Activated CD8-positive, alpha-beta T cell treated with anti-CD3 and anti-CD28 coated beads for 36 hours (primary cell): ENCODE data around the gene CLTCL1. TPM values are rescaled to one million over a fixed set of nuclear protein-coding genes. Genes with fewer than 3 reads are reported as not detected.

Source experiments
- ATAC-seq: fragments of 200-7000 bp; cut with Tn5 transposase; one replicate; pipeline ENCODE4 v1.10.0; 2021; ENCODE audit warnings: mild to moderate bottlenecking, moderate library complexity
- CTCF ChIA-PET: fragments of 350-600 bp; sonication (Branson Sonifier 250); formaldehyde crosslinking; loops from one replicate; lab custom pipeline; 2021; ENCODE audit warnings: antibody characterized with exemption; lab: Charles Lee
- POLR2A ChIA-PET: fragments of 350-600 bp; sonication (Branson Sonifier 250); formaldehyde crosslinking; loops from one replicate; lab custom pipeline; 2021; ENCODE audit warnings: antibody characterized with exemption; lab: Charles Lee
- DNase-seq: peaks from one replicate; pipeline ENCODE4 v3.0.0-alpha.2; 2020
- H3K27ac Mint-ChIP-seq: one replicate; pipeline ENCODE4 v1.8.0; 2021; ENCODE audit warnings: mild to moderate bottlenecking, mixed read lengths
- H3K27me3 Mint-ChIP-seq: one replicate; pipeline ENCODE4 v1.8.0; 2021; ENCODE audit warnings: mixed read lengths
- H3K36me3 Mint-ChIP-seq: one replicate; pipeline ENCODE4 v1.8.0; 2021; ENCODE audit warnings: low read depth, mixed read lengths
- H3K4me1 Mint-ChIP-seq: one replicate; pipeline ENCODE4 v1.8.0; 2021; ENCODE audit warnings: low read depth, mixed read lengths
- H3K4me3 Mint-ChIP-seq: one replicate; pipeline ENCODE4 v1.8.0; 2021; ENCODE audit warnings: mild to moderate bottlenecking, moderate library complexity, mixed read lengths
- H3K9me3 Mint-ChIP-seq: one replicate; pipeline ENCODE4 v1.8.0; 2021; ENCODE audit warnings: mixed read lengths
- CTCF ChIP-seq: fragments of 200-600 bp; IDR thresholded peaks from one replicate; pipeline ENCODE4 v1.8.0; 2022; ENCODE audit warnings: antibody characterized with exemption, mild to moderate bottlenecking
- intact Hi-C: fragments of 100-400 bp; cut with micrococcal nuclease; formaldehyde crosslinking; loops from one replicate; pipeline ENCODE4 v1.10.0; 2022
- total RNA-seq, 2 experiments: library from RNA; stranded (reverse); gene quantifications; one replicate each; pipeline ENCODE4 v1.2.3, GENCODE V29; 2021

The CLTCL1 gene
- total RNA-seq, 2 experiments from 2014 or later, result 0.45 to 0.65 TPM

- Mint-ChIP-seq H3K27me3 (peaks cover 28% of the 10 kb centered on the region), H3K27ac (no peak overlapping the region), H3K4me1 (peaks cover 6% of the 10 kb centered on the region), H3K4me3 (peak overlapping the region; percentile 42), H3K36me3 (peaks cover 2% of the 10 kb centered on the region), H3K9me3 (no peaks in the 10 kb centered on the region)
- ChIA-PET CTCF (no interaction called here), POLR2A (interaction anchor here (0.6 to 1.0 kb wide), 2 partner anchors 28 to 1020 kb away, joined by 4 read pairs; no protein-coding TSS in a partner anchor)
- ATAC-seq (peak; percentile 14), DNase-seq (peak; percentile 52)
- no peak for TF ChIP-seq CTCF
- intact Hi-C loops, result no loop called here
Measured at GRCh38 chr22:19149047-19149883, 142.3 kb downstream of the CLTCL1 start.

- intact Hi-C loops, result no loop called here
- no peaks in the 10 kb centered on the region for H3K9me3 Mint-ChIP-seq
- peaks cover 12% of the 10 kb centered on the region for H3K4me1 Mint-ChIP-seq
- no peak for ATAC-seq
- no peak overlapping the region for H3K4me3 Mint-ChIP-seq
- TF ChIP-seq CTCF, result no peak
- no peak overlapping the region for H3K27ac Mint-ChIP-seq
- H3K27me3 Mint-ChIP-seq, result peaks cover 24% of the 10 kb centered on the region
- POLR2A ChIA-PET, result interaction anchor here (0.6 to 1.0 kb wide), 2 partner anchors 27 to 1019 kb away, joined by 4 read pairs; no protein-coding TSS in a partner anchor
- DNase-seq, result no peak
- CTCF ChIA-PET, result interaction anchor here (1.9 kb wide), 1 partner anchor 9 kb away, joined by 8 read pairs; no protein-coding TSS in a partner anchor
- peaks cover 6% of the 10 kb centered on the region for H3K36me3 Mint-ChIP-seq
Measured at GRCh38 chr22:19148417-19149046, 143.0 kb downstream of the CLTCL1 start.

- ChIA-PET CTCF (interaction anchor here (1.0 to 1.9 kb wide), 3 partner anchors 11 to 483 kb away, joined by 4 to 8 read pairs (median 5); no protein-coding TSS in a partner anchor), POLR2A (interaction anchor here (0.9 to 1.0 kb wide), 2 partner anchors 9 to 105 kb away, joined by 3 to 4 read pairs; no protein-coding TSS in a partner anchor)
- no peaks in the 10 kb centered on the region for H3K9me3 Mint-ChIP-seq
- DNase-seq, result no peak
- H3K27ac Mint-ChIP-seq, result no peak overlapping the region
- intact Hi-C loops, result no loop called here
- no peak for ATAC-seq
- H3K4me3 Mint-ChIP-seq, result no peak overlapping the region
- H3K4me1 Mint-ChIP-seq, result peaks cover 18% of the 10 kb centered on the region
- H3K27me3 Mint-ChIP-seq, result peaks cover 20% of the 10 kb centered on the region
- no peak for TF ChIP-seq CTCF
- peaks cover 6% of the 10 kb centered on the region for H3K36me3 Mint-ChIP-seq
Measured at GRCh38 chr22:19147195-19147780, 144.2 kb downstream of the CLTCL1 start.

GRCh38 chr22:19146215-19146968 is 145.1 kb downstream of the CLTCL1 start:
- ChIA-PET POLR2A (interaction anchor here (0.9 to 1.0 kb wide), 2 partner anchors 10 to 106 kb away, joined by 3 to 4 read pairs; no protein-coding TSS in a partner anchor), CTCF (interaction anchor here (1.0 to 2.2 kb wide), 4 partner anchors 11 to 484 kb away, joined by 4 to 11 read pairs (median 6); partner anchors contain the start of gene SLC25A1)
- TF ChIP-seq CTCF, result no peak
- H3K27ac Mint-ChIP-seq, result no peak overlapping the region
- DNase-seq (peak; percentile 11), ATAC-seq (no peak)
- no peak overlapping the region for H3K4me3 Mint-ChIP-seq
- H3K27me3 Mint-ChIP-seq, result peaks cover 14% of the 10 kb centered on the region
- peaks cover 18% of the 10 kb centered on the region for H3K4me1 Mint-ChIP-seq
- no peaks in the 10 kb centered on the region for H3K9me3 Mint-ChIP-seq
- intact Hi-C loops, result no loop called here
- H3K36me3 Mint-ChIP-seq, result peaks cover 11% of the 10 kb centered on the region
